Hepatocyte (in vitro differentiated cells): ENCODE results near the gene ADGRL3. TPM values are rescaled to one million over a fixed set of nuclear protein-coding genes. Genes with fewer than 3 reads are reported as not detected.
A peak's percentile ranks its signal among the peaks of the same experiment; 100 is the strongest.

Source experiments
- DNase-seq: peaks from one replicate; pipeline ENCODE4 v3.0.0-alpha.2; 2016; ENCODE audit warnings: low spot score
- H2AFZ ChIP-seq: fragments of 200-600 bp; sonication (generic); 2 replicates; pipeline ENCODE4 v1.6.0; 2016; ENCODE audit warnings: antibody characterized with exemption, mild to moderate bottlenecking
- H3K27ac ChIP-seq: fragments of 200-600 bp; sonication (generic); 2 replicates; pipeline ENCODE4 v1.5.1; 2016; ENCODE audit warnings: mild to moderate bottlenecking
- H3K27me3 ChIP-seq: fragments of 200-600 bp; sonication (generic); 2 replicates; pipeline ENCODE4 v1.6.1; 2016
- H3K36me3 ChIP-seq: fragments of 200-600 bp; sonication (generic); replicated peaks from 2 replicates; pipeline ENCODE4 v1.5.1; 2016; ENCODE audit warnings: low read depth; ENCODE audit not compliant: insufficient read depth
- H3K4me1 ChIP-seq: fragments of 200-600 bp; sonication (generic); 2 replicates; pipeline ENCODE4 v1.5.1; 2016; ENCODE audit warnings: mild to moderate bottlenecking, moderate library complexity; ENCODE audit not compliant: insufficient read depth
- H3K4me2 ChIP-seq: fragments of 200-600 bp; sonication (generic); 2 replicates; pipeline ENCODE4 v1.6.0; 2016
- H3K4me3 ChIP-seq: fragments of 200-600 bp; sonication (generic); 2 replicates; pipeline ENCODE4 v1.5.1; 2016; ENCODE audit warnings: mild to moderate bottlenecking
- H3K79me2 ChIP-seq: fragments of 200-600 bp; sonication (generic); 2 replicates; pipeline ENCODE4 v1.6.0; 2017; ENCODE audit warnings: mild to moderate bottlenecking
- H3K9me2 ChIP-seq: fragments of 200-600 bp; sonication (generic); replicated peaks from 2 replicates; pipeline ENCODE4 v1.6.0; 2017; ENCODE audit warnings: mild to moderate bottlenecking; ENCODE audit not compliant: insufficient read depth
- H3K9me3 ChIP-seq: fragments of 200-600 bp; sonication (generic); 2 replicates; pipeline ENCODE4 v1.5.1; 2016; ENCODE audit warnings: low read depth, mild to moderate bottlenecking
- H4K20me1 ChIP-seq: fragments of 200-600 bp; sonication (generic); 2 replicates; pipeline ENCODE4 v1.6.0; 2016; ENCODE audit warnings: mild to moderate bottlenecking; ENCODE audit not compliant: insufficient read depth, poor library complexity, severe bottlenecking
- EZH2 ChIP-seq: fragments of 200-600 bp; sonication (generic); IDR thresholded peaks from 2 replicates; pipeline ENCODE4 v1.6.1; 2016; ENCODE audit warnings: antibody characterized with exemption, mild to moderate bottlenecking, borderline replicate concordance
- EZH2phosphoT487 ChIP-seq: fragments of 200-600 bp; sonication (generic); IDR thresholded peaks from one replicate; pipeline ENCODE4 v1.6.1; 2018; ENCODE audit warnings: antibody characterized with exemption, mild to moderate bottlenecking, low read depth, moderate library complexity; ENCODE audit not compliant: unreplicated experiment, severe bottlenecking
- WGBS: methylation state at CpG from one replicate; pipeline ENCODE4 v1.1.6; 2016; ENCODE audit warnings: low lambda C conversion rate; ENCODE audit errors: missing lambda C conversion rate; 5-methylcytosine and 5-hydroxymethylcytosine counted together
- polyA plus RNA-seq: library from polyadenylated mRNA; unstranded; fragments of >200 nt; fragmentation: Nextera tagmentation; extraction: Ambion mirVana; gene quantifications from 2 replicates; pipeline ENCODE4 v1.2.1, GENCODE V29; 2016
- total RNA-seq: library from RNA; depleted of rRNA; stranded (reverse); fragments of >200 nt; gene quantifications from 2 replicates; pipeline ENCODE4 v1.2.3, GENCODE V29; 2014
- TF ChIP-seq, protein P1 (sequence below): fragments of 200-600 bp; sonication (generic); IDR thresholded peaks from 2 replicates; pipeline ENCODE4 v1.5.1; 2016; ENCODE audit warnings: antibody characterized with exemption, mild to moderate bottlenecking; ENCODE audit not compliant: poor library complexity

Gene ADGRL3
- total and polyA plus RNA-seq, 2 experiments from 2014 or later: 4.4 to 21.2 TPM

DNA sequence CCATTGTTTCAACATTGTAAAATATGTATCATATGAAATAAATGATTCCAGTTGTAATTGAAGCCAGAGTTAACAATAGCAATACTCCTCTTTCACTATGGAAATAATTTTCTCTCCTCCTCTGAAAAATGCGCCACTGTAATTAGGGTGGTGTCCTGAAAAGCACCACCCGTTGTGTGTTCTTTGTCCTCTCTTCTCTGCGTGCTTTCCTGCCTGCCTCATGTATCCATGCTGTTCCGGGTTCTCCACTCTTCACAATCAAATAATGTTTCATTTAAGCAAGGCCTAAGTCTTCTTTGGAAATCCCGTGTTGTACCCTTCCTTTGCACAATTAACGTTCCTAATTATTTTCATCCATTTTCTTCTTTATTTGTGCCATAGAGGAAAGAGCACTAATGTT is 293.3 kb downstream of the ADGRL3 start:
- Histone ChIP-seq H3K9me2 (no peaks in the 10 kb centered on the region), H2AFZ (no peak overlapping the region), H3K27me3 (no peaks in the 10 kb centered on the region), H3K36me3 (no peaks in the 10 kb centered on the region), H3K4me1 (no peaks in the 10 kb centered on the region), H3K4me2 (no peak overlapping the region), H3K9me3 (no peaks in the 10 kb centered on the region), H3K27ac (no peak overlapping the region), H4K20me1 (no peaks in the 10 kb centered on the region), H3K79me2 (no peaks in the 10 kb centered on the region), H3K4me3 (no peak overlapping the region)
- DNase-seq: no peak
- TF ChIP-seq EZH2 (no peak), EZH2phosphoT487 (no peak)
- TF ChIP-seq, protein P1, sequence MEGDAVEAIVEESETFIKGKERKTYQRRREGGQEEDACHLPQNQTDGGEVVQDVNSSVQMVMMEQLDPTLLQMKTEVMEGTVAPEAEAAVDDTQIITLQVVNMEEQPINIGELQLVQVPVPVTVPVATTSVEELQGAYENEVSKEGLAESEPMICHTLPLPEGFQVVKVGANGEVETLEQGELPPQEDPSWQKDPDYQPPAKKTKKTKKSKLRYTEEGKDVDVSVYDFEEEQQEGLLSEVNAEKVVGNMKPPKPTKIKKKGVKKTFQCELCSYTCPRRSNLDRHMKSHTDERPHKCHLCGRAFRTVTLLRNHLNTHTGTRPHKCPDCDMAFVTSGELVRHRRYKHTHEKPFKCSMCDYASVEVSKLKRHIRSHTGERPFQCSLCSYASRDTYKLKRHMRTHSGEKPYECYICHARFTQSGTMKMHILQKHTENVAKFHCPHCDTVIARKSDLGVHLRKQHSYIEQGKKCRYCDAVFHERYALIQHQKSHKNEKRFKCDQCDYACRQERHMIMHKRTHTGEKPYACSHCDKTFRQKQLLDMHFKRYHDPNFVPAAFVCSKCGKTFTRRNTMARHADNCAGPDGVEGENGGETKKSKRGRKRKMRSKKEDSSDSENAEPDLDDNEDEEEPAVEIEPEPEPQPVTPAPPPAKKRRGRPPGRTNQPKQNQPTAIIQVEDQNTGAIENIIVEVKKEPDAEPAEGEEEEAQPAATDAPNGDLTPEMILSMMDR: no peak
- WGBS: 68% methylated on average over 6 of the region's 6 CpGs

DNA sequence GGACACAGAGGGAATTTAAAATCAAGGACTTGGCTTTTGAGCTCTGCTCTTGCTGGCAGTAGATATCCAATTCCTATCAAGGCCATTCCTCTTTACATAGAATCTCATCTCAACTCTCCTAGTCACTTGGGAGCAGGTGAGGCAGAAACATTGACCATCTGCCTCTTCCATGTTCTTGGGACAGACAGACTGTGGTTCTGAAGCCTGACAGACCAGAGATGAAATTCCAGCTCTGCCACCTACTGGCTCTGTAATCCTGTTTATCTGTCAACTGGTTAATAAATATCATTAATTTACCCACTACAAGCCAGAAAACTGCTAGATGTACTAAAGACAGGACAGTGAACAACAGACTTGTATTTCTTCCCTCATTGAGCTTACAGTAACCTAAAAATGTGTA is 300.8 kb downstream of the ADGRL3 start:
- Histone ChIP-seq H3K4me1 (no peaks in the 10 kb centered on the region), H3K27ac (no peak overlapping the region), H3K4me2 (no peak overlapping the region), H4K20me1 (no peaks in the 10 kb centered on the region), H3K4me3 (no peak overlapping the region), H2AFZ (no peak overlapping the region), H3K27me3 (no peaks in the 10 kb centered on the region), H3K9me2 (no peaks in the 10 kb centered on the region), H3K36me3 (no peaks in the 10 kb centered on the region), H3K9me3 (no peaks in the 10 kb centered on the region), H3K79me2 (no peaks in the 10 kb centered on the region)
- no peak for TF ChIP-seq EZH2phosphoT487
- TF ChIP-seq, protein P1: peak; percentile 27
- DNase-seq: no peak

DNA sequence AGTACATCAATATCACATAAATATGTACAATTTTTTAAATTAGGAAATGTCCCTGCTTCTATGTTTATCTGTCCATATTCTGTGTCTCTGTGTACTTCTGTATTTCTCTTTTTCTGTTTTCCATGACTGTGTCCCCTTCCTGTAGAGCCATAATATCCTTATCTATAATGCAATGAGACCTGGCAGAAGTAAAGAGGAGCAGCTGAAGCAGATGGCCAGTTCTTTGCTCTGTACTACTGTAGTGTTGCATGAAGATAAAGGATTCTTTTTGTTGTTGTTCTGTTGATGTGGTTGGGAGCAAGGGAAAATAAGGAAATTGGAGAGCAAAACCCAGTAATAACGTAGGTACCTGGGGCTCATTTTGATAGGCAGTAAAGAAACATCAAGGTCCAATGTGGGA is 301.7 kb downstream of the ADGRL3 start:
- DNase-seq: no peak
- no peaks in the 10 kb centered on the region for H3K27me3 ChIP-seq
- no peak for TF ChIP-seq EZH2
- TF ChIP-seq, protein P1: no peak
- TF ChIP-seq EZH2phosphoT487: no peak
- H3K27ac ChIP-seq: no peak overlapping the region
- no peaks in the 10 kb centered on the region for H3K9me3 ChIP-seq
- H3K36me3 ChIP-seq: no peaks in the 10 kb centered on the region
- no peak overlapping the region for H3K4me3 ChIP-seq
- H4K20me1 ChIP-seq: no peaks in the 10 kb centered on the region
- no peak overlapping the region for H2AFZ ChIP-seq
- no peaks in the 10 kb centered on the region for H3K9me2 ChIP-seq
- H3K79me2 ChIP-seq: no peaks in the 10 kb centered on the region
- no peaks in the 10 kb centered on the region for H3K4me1 ChIP-seq
- 61% methylated on average over 1 of the region's 1 CpG for WGBS
- H3K4me2 ChIP-seq: no peak overlapping the region
